Osteocyte (in vitro differentiated cells): ENCODE data around the gene NFIX. TPM values are rescaled to one million over a fixed set of nuclear protein-coding genes. Genes with fewer than 3 reads are reported as not detected.

ENCODE experiments used
- DNase-seq: peaks from one replicate; pipeline ENCODE4 v3.0.0; 2021; ENCODE audit warnings: mixed read lengths; ENCODE audit not compliant: unreplicated experiment; ENCODE audit errors: extremely low spot score
- H3K27ac Mint-ChIP-seq: one replicate; pipeline ENCODE4 v1.8.0; 2021; ENCODE audit warnings: mild to moderate bottlenecking, mixed read lengths; ENCODE audit not compliant: unreplicated experiment
- H3K27me3 Mint-ChIP-seq: one replicate; pipeline ENCODE4 v1.8.0; 2021; ENCODE audit warnings: mixed read lengths; ENCODE audit not compliant: unreplicated experiment
- H3K36me3 Mint-ChIP-seq: one replicate; pipeline ENCODE4 v1.8.0; 2021; ENCODE audit warnings: mixed read lengths; ENCODE audit not compliant: unreplicated experiment
- H3K4me1 Mint-ChIP-seq: one replicate; pipeline ENCODE4 v1.8.0; 2021; ENCODE audit warnings: mixed read lengths; ENCODE audit not compliant: unreplicated experiment
- H3K4me3 Mint-ChIP-seq: one replicate; pipeline ENCODE4 v1.8.0; 2021; ENCODE audit warnings: mild to moderate bottlenecking, moderate library complexity, mixed read lengths; ENCODE audit not compliant: unreplicated experiment
- H3K9me3 Mint-ChIP-seq: one replicate; pipeline ENCODE4 v1.8.0; 2021; ENCODE audit warnings: mixed read lengths; ENCODE audit not compliant: unreplicated experiment
- CTCF ChIP-seq: fragments of 200-600 bp; sonication (generic); IDR thresholded peaks from 2 replicates; pipeline ENCODE4 v1.5.0; 2021; ENCODE audit warnings: antibody characterized with exemption, mild to moderate bottlenecking, moderate library complexity
- total RNA-seq: library from RNA; stranded (reverse); gene quantifications from 2 replicates; pipeline ENCODE4 v1.2.1, GENCODE V29; 2021

The NFIX gene
- total RNA-seq, 1 donor from 2014 or later = 87.0 TPM

GRCh38 chr19:13010992-13011652 is 15.8 kb downstream of the NFIX start:
- H3K27ac Mint-ChIP-seq = no peak overlapping the region
- no peak for DNase-seq
- peaks cover 46% of the 10 kb centered on the region for H3K4me1 Mint-ChIP-seq
- no peaks in the 10 kb centered on the region for H3K9me3 Mint-ChIP-seq
- TF ChIP-seq CTCF = no peak
- H3K36me3 Mint-ChIP-seq = peaks cover 19% of the 10 kb centered on the region
- peaks cover 54% of the 10 kb centered on the region for H3K27me3 Mint-ChIP-seq
- no peak overlapping the region for H3K4me3 Mint-ChIP-seq

GRCh38 chr19:13011653-13012389 is 16.5 kb downstream of the NFIX start:
- no peak for DNase-seq
- H3K27me3 Mint-ChIP-seq = peaks cover 60% of the 10 kb centered on the region
- peaks cover 52% of the 10 kb centered on the region for H3K4me1 Mint-ChIP-seq
- H3K4me3 Mint-ChIP-seq = no peak overlapping the region
- no peak for TF ChIP-seq CTCF
- H3K9me3 Mint-ChIP-seq = no peaks in the 10 kb centered on the region
- H3K36me3 Mint-ChIP-seq = peaks cover 23% of the 10 kb centered on the region
- H3K27ac Mint-ChIP-seq = no peak overlapping the region

GRCh38 chr19:13012390-13012689 is 17.1 kb downstream of the NFIX start:
- TF ChIP-seq CTCF = no peak
- no peak for DNase-seq
- H3K36me3 Mint-ChIP-seq = peaks cover 26% of the 10 kb centered on the region
- H3K27me3 Mint-ChIP-seq = peaks cover 65% of the 10 kb centered on the region
- H3K27ac Mint-ChIP-seq = peak overlapping the region; percentile 91
- peaks cover 55% of the 10 kb centered on the region for H3K4me1 Mint-ChIP-seq
- peak overlapping the region; percentile 77 for H3K4me3 Mint-ChIP-seq
- no peaks in the 10 kb centered on the region for H3K9me3 Mint-ChIP-seq

GRCh38 chr19:13012690-13013608 is 17.7 kb downstream of the NFIX start:
- DNase-seq = no peak
- Mint-ChIP-seq H3K4me3 (peak overlapping the region; percentile 77), H3K9me3 (no peaks in the 10 kb centered on the region), H3K27me3 (peaks cover 71% of the 10 kb centered on the region), H3K27ac (peak overlapping the region; percentile 91), H3K4me1 (peaks cover 59% of the 10 kb centered on the region), H3K36me3 (peaks cover 30% of the 10 kb centered on the region)
- TF ChIP-seq CTCF = no peak
